B cell (primary cell): ENCODE results near the gene ATR. TPM values are rescaled to one million over a fixed set of nuclear protein-coding genes. Genes with fewer than 3 reads are reported as not detected.

ENCODE experiments used
- ATAC-seq: fragments of 200-7000 bp; cut with Tn5 transposase; one replicate; pipeline ENCODE4 v1.10.0; 2021; ENCODE audit warnings: low read depth, mild to moderate bottlenecking, moderate number of reproducible peaks, moderate library complexity
- CTCF ChIA-PET: fragments of 350-600 bp; sonication (Branson Sonifier 250); formaldehyde crosslinking; loops from one replicate; lab custom pipeline; 2021; ENCODE audit warnings: antibody characterized with exemption, inconsistent platforms; lab: Charles Lee
- POLR2A ChIA-PET: fragments of 350-600 bp; sonication (Branson Sonifier 250); formaldehyde crosslinking; loops from one replicate; lab custom pipeline; 2021; ENCODE audit warnings: antibody characterized with exemption; lab: Charles Lee
- DNase-seq: peaks from one replicate; pipeline ENCODE4 v3.0.0; 2013
- H2AFZ ChIP-seq: 2 replicates; pipeline ENCODE4 v1.6.1; 2012; ENCODE audit warnings: mild to moderate bottlenecking, low read depth, low read length; ENCODE audit not compliant: insufficient read depth, poor library complexity, severe bottlenecking
- H3K27ac ChIP-seq, 2 donors: 1 replicate in 1 of 2; 2 replicates in 1 of 2; pipeline ENCODE4 v1.5.1; 2012 to 2013; ENCODE audit warnings: low read length in 2 of 2, mild to moderate bottlenecking in 2 of 2, moderate library complexity in 1 of 2
- H3K27me3 ChIP-seq, 4 experiments: fragments of 200-600 bp in 1 of 4; sonication (generic) in 1 of 4; replicated peaks in 1 of 4; 1 replicate in 2 of 4; 2 replicates in 2 of 4; pipeline versions ENCODE4 v1.6.1 to v1.7.0; 2013 to 2016; ENCODE audit warnings: low read length in 3 of 4, mild to moderate bottlenecking in 2 of 4, mixed read lengths in 1 of 4, moderate library complexity in 1 of 4; ENCODE audit not compliant: insufficient read depth in 4 of 4, control insufficient read depth in 3 of 4; ENCODE audit errors: control extremely low read depth in 1 of 4
- H3K36me3 ChIP-seq, 2 experiments: replicated peaks in 1 of 2; 1 replicate in 1 of 2; 2 replicates in 1 of 2; pipeline versions ENCODE4 v1.6.1 to v1.7.1; 2013; ENCODE audit warnings: low read length in 1 of 2; ENCODE audit not compliant: insufficient read depth in 2 of 2, control insufficient read depth in 1 of 2; ENCODE audit errors: control extremely low read depth in 1 of 2, extremely low read depth in 1 of 2
- H3K4me1 ChIP-seq, 2 donors: fragments of 200-600 bp in 1 of 2; sonication (generic) in 1 of 2; 1 replicate in 1 of 2; 2 replicates in 1 of 2; pipeline versions ENCODE4 v1.5.1 to v1.6.1; 2013 to 2017; ENCODE audit warnings: low read length in 2 of 2; ENCODE audit not compliant: control insufficient read depth in 2 of 2, insufficient read depth in 2 of 2
- H3K4me2 ChIP-seq: replicated peaks from 2 replicates; pipeline ENCODE3; 2012; ENCODE audit warnings: mild to moderate bottlenecking, low read depth, low read length; ENCODE audit not compliant: poor library complexity, severe bottlenecking
- H3K4me3 ChIP-seq, 5 experiments: fragments of 200-600 bp in 1 of 5; sonication (generic) in 1 of 5; 1 replicate in 3 of 5; 2 replicates in 2 of 5; pipeline versions ENCODE4 v1.5.1 to v1.7.0; 2011 to 2016; ENCODE audit warnings: low read length in 4 of 5, mild to moderate bottlenecking in 4 of 5, low read depth in 2 of 5, control low read depth in 1 of 5, moderate library complexity in 1 of 5; ENCODE audit not compliant: insufficient read depth in 1 of 5; ENCODE audit errors: control extremely low read depth in 1 of 5, extremely low read depth in 1 of 5
- H3K79me2 ChIP-seq: fragments of 200-600 bp; sonication (generic); one replicate; pipeline ENCODE4 v1.6.0; 2016; ENCODE audit warnings: low read length; ENCODE audit not compliant: control insufficient read depth, insufficient read depth
- H3K9ac ChIP-seq: fragments of 200-600 bp; sonication (generic); 2 replicates; pipeline ENCODE4 v1.6.1; 2017; ENCODE audit warnings: mild to moderate bottlenecking, low read length, moderate library complexity
- H3K9me3 ChIP-seq, 3 donors: one replicate each; pipeline versions ENCODE4 v1.6.1 to v1.7.1; 2013; ENCODE audit warnings: low read length in 2 of 3; ENCODE audit not compliant: control insufficient read depth in 2 of 3, insufficient read depth in 1 of 3; ENCODE audit errors: control extremely low read depth in 1 of 3
- H4K20me1 ChIP-seq: 2 replicates; pipeline ENCODE4 v1.6.0; 2012; ENCODE audit warnings: mild to moderate bottlenecking, low read length; ENCODE audit not compliant: insufficient read depth, control insufficient read depth, poor library complexity, severe bottlenecking
- H3K27ac Mint-ChIP-seq: one replicate; pipeline ENCODE4 v1.8.0; 2021; ENCODE audit warnings: mixed read lengths
- H3K27me3 Mint-ChIP-seq: one replicate; pipeline ENCODE4 v1.8.0; 2021; ENCODE audit warnings: mixed read lengths
- H3K4me1 Mint-ChIP-seq: one replicate; pipeline ENCODE4 v1.8.0; 2021; ENCODE audit warnings: mixed read lengths
- H3K4me3 Mint-ChIP-seq: one replicate; pipeline ENCODE4 v1.8.0; 2021; ENCODE audit warnings: mixed read lengths
- H3K9me3 Mint-ChIP-seq: one replicate; pipeline ENCODE4 v1.8.0; 2022; ENCODE audit warnings: mixed read lengths; ENCODE audit not compliant: insufficient read depth
- CTCF ChIP-seq: fragments of 200-600 bp; IDR thresholded peaks from one replicate; pipeline ENCODE4 v1.8.0; 2022; ENCODE audit warnings: antibody characterized with exemption, mild to moderate bottlenecking
- EZH2 ChIP-seq: IDR thresholded peaks from 2 replicates; pipeline ENCODE4 v1.6.1; 2012; ENCODE audit warnings: borderline replicate concordance, low read depth, mild to moderate bottlenecking, moderate library complexity, low read length; ENCODE audit not compliant: insufficient read depth, poor library complexity, severe bottlenecking
- WGBS: methylation state at CpG from one replicate; pipeline ENCODE4 v1.1.5; 2013; ENCODE audit warnings: missing lambda C conversion rate; ENCODE audit not compliant: insufficient coverage; 5-methylcytosine and 5-hydroxymethylcytosine counted together
- intact Hi-C: fragments of 100-400 bp; cut with micrococcal nuclease; formaldehyde crosslinking; loops from one replicate; pipeline ENCODE4 v1.10.0; 2022
- polyA plus RNA-seq: library from polyadenylated mRNA; depleted of rRNA; stranded (reverse); fragments of >200 nt; gene quantifications from 2 replicates; pipeline ENCODE4 v1.2.3, GENCODE V29; 2012
- total RNA-seq, 2 donors: library from RNA; stranded (reverse); fragments of 120-200 nt in 1 of 2; gene quantifications; 1 replicate in 1 of 2; 2 replicates in 1 of 2; pipeline versions ENCODE4 v1.2.3 to v1.2.4, GENCODE V29; 2013 to 2022

Gene ATR
- total and polyA plus RNA-seq, 2 donors (not counting 1 experiment from before 2014, with no cell fraction given), result 17.1 to 46.7 TPM

- Mint-ChIP-seq H3K4me3 (no peak overlapping the region), H3K27ac (no peak overlapping the region), H3K4me1 (no peaks in the 10 kb centered on the region), H3K9me3 (no peaks in the 10 kb centered on the region), H3K27me3 (no peaks in the 10 kb centered on the region)
- Histone ChIP-seq H3K27ac (no peak overlapping the region), H3K9me3 (no peaks in the 10 kb centered on the region), H3K9ac (no peak overlapping the region), H2AFZ (no peak overlapping the region), H3K27me3 (no peaks in the 10 kb centered on the region), H3K4me1 (no peaks in the 10 kb centered on the region), H3K36me3 (peaks cover 21 to 60% of the 10 kb centered on the region in 2 experiments), H3K4me3 (no peak overlapping the region), H3K4me2 (no peak overlapping the region), H4K20me1 (no peaks in the 10 kb centered on the region), H3K79me2 (no peaks in the 10 kb centered on the region)
- TF ChIP-seq CTCF, result no peak
- TF ChIP-seq EZH2, result no peak
- ChIA-PET CTCF (no interaction called here), POLR2A (no interaction called here)
- DNase-seq (no peak), ATAC-seq (no peak)
- WGBS, result 76% methylated on average over 3 of the region's 3 CpGs
- intact Hi-C loops, result no loop called here
Observed at GRCh38 chr3:142495103-142495502, 83.4 kb downstream of the ATR start.

GRCh38 chr3:142492184-142492583 lies 86.3 kb downstream of the ATR start:
- CTCF ChIA-PET, result no interaction called here
- H3K9ac ChIP-seq, result no peak overlapping the region
- H3K27ac Mint-ChIP-seq, result no peak overlapping the region
- H3K27me3 ChIP-seq, result no peaks in the 10 kb centered on the region
- H3K4me1 Mint-ChIP-seq, result no peaks in the 10 kb centered on the region
- H3K4me2 ChIP-seq, result no peak overlapping the region
- H3K4me1 ChIP-seq, result no peaks in the 10 kb centered on the region
- no peak for ATAC-seq
- no peak overlapping the region for H2AFZ ChIP-seq
- no peaks in the 10 kb centered on the region for H3K79me2 ChIP-seq
- intact Hi-C loops, result no loop called here
- DNase-seq, result no peak
- no peak overlapping the region for H3K4me3 Mint-ChIP-seq
- H3K36me3 ChIP-seq, result peaks cover 20 to 62% of the 10 kb centered on the region in 2 experiments
- H3K27me3 Mint-ChIP-seq, result no peaks in the 10 kb centered on the region
- no peak overlapping the region for H3K27ac ChIP-seq
- H3K9me3 Mint-ChIP-seq, result no peaks in the 10 kb centered on the region
- WGBS, result 100% methylated on average over 1 of the region's 2 CpGs
- H3K9me3 ChIP-seq, result no peaks in the 10 kb centered on the region
- POLR2A ChIA-PET, result no interaction called here
- no peak for TF ChIP-seq CTCF
- TF ChIP-seq EZH2, result no peak
- no peak overlapping the region for H3K4me3 ChIP-seq
- H4K20me1 ChIP-seq, result no peaks in the 10 kb centered on the region
